GM19351 (cell line): ENCODE results near the gene ITGA1.

Source experiments
- ATAC-seq: cut with Tn5 transposase; IDR thresholded peaks from one replicate; pipeline ENCODE4 v1.9.1; 2021; ENCODE audit warnings: mild to moderate bottlenecking, moderate library complexity; ENCODE audit not compliant: unreplicated experiment

ITGA1 gene

GRCh38 chr5:52771343-52772039, 16.2 kb upstream of the ITGA1 start:
- peak; percentile 94 for ATAC-seq

DNA sequence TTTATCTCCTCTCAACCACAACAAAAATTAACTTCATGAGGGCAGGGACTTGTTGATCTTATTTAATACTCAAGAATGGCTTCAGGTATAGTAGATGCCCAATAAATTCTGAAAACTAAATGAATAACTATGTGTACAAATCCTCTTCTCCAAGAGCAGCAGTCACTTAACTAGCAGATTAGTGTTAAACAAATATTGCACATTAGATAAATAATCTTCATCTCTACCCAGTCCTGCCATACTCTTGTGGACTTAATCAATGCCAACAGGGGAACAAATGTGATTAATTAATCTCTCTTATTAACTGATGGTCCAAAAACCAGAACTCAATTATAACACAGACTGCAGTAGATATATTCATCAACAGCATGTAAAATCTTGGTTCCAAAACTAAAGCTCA, 15.0 kb upstream of the ITGA1 start:
- no peak for ATAC-seq

- ATAC-seq, result no peak
Measured at GRCh38 chr5:52773342-52773741, 14.4 kb upstream of the ITGA1 start.

DNA sequence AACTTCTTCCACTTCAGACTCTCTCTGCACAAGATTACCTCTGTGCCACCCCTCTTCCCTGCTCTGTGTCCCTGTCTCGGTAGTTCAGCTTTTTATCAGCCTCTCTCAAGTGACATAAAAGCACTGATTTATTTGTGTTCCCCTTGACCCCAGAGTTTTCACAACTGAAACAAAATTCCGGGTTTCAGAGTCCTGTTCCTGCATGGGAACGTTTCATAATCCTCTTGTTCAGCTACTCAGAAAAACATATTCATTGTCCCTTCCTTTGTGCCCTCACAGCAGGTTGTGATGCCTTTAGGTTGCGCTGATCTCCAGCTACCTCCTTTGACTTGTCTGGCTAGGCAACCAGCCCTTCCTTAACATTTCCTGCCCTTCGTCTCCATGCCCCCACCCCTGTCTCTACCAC, 13.7 kb upstream of the ITGA1 start:
- no peak for ATAC-seq

GRCh38 chr5:52776116-52776515, 11.6 kb upstream of the ITGA1 start:
- ATAC-seq, result no peak

GRCh38 chr5:52777186-52777585, 10.5 kb upstream of the ITGA1 start:
- no peak for ATAC-seq

- ATAC-seq, result no peak
Measured at GRCh38 chr5:52778781-52779180, 8.9 kb upstream of the ITGA1 start.

- no peak for ATAC-seq
Measured at GRCh38 chr5:52779213-52779612, 8.5 kb upstream of the ITGA1 start.

DNA sequence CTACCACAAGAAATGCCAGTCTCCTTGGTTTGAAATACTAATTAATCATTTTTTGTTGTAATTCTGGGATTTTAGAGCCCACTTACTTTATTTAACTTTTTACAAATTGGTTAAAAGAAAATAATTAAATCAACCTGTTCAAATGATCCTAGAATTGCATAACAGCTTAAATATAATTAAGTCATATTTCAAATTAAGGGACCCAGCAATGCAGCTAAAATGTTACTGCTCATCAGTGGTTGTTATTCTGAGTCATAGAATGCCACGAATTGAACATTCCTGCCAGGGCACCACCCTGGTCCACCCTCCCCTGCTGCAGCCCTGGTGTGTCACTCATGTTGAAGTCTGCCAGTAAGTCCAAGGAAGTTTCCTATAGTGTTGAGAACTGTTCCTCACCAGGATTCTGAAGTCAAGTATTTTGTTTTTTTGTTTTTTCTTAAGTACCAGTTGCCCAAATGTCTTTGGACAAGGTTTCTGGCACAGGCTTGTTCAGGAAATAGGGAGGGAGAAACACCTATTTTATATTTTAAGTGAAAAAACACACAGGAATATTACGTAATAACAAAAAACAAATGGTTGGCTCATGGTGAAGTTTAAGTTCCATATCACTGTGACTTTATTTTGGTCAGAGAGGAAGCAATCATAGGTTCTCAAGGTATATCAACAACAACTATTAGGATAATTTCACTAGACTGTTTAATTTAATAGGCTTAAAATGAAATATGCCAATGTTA, 4.3 kb upstream of the ITGA1 start:
- ATAC-seq, result no peak

DNA sequence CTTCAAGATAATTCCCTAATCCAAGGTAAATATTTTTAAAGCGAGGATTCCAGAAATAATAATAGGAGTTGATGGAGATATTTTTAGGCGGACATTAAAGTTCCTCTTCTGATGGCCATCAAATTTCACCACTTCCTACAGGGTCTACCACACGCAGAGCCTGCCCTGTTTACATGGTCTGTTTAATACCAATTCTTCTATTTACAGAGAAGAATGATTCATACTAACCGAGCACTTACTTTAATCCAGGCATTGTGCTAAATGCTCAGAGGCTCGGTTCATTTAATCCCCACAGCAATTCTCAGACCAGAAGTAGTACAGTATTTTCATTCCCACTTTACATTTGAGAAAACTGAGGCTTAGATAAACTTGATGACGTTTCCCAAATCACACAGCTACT, 3.0 kb upstream of the ITGA1 start:
- ATAC-seq, result no peak

GRCh38 chr5:52786391-52786790, 1.3 kb upstream of the ITGA1 start:
- ATAC-seq, result no peak

- peak; percentile 37 for ATAC-seq
Measured at GRCh38 chr5:52786949-52787599, 642 bp upstream of the ITGA1 start.

GRCh38 chr5:52788505-52788821, 747 bp downstream of the ITGA1 start:
- ATAC-seq, result no peak

GRCh38 chr5:52789378-52789777, 1.7 kb downstream of the ITGA1 start:
- ATAC-seq, result no peak

- no peak for ATAC-seq
Measured at GRCh38 chr5:52789851-52790250, 2.1 kb downstream of the ITGA1 start.

DNA sequence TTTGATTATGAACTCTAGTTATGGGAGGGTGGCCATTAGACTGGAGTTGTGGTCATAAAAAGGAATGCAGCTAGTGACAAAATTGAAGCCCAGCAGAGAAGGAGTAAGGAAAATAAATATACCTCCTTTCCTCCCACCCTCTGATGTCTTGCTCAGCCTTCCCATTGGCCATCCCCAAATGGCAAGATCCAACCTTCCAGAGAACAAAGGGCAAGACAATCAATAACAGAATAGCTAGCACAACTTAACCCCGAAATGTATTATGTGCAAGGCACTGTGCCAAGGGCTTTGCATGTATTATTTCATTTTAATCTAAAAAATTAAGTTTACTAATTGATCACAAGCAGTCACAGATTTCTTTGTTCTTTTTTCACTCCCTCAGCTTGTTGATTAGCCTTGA, 3.6 kb downstream of the ITGA1 start:
- no peak for ATAC-seq

DNA sequence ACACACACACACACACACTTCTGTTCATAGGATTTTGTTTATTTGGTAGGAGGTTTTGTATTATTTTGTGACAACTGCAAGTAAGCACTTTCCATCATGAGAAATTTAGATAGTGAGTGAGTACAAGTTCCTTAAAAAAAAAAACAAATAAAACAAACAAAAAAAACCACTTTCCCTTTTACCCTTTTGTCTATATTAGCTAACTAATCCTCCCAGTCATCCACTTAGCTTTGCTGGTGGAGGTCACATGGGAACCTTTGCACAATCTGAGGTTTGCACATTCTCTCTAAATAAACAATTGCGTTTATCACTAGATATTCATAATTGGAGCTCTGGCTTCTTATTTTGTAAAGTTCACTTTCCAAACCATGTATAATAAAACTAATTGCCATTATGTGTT, 6.8 kb downstream of the ITGA1 start:
- ATAC-seq, result no peak

GRCh38 chr5:52796031-52796430, 8.3 kb downstream of the ITGA1 start:
- ATAC-seq, result no peak

- ATAC-seq, result no peak
Measured at GRCh38 chr5:52796516-52797103, 8.9 kb downstream of the ITGA1 start.

- no peak for ATAC-seq
Measured at GRCh38 chr5:52798938-52799337, 11.2 kb downstream of the ITGA1 start.

GRCh38 chr5:52799358-52799982, 11.8 kb downstream of the ITGA1 start:
- peak; percentile 24 for ATAC-seq
